WTC11 (cell line): ENCODE measurements around the gene PIWIL4. TPM values are rescaled to one million over a fixed set of nuclear protein-coding genes. Genes with fewer than 3 reads are reported as not detected.
A peak's percentile ranks its signal among the peaks of the same experiment; 100 is the strongest.

Experiments
- ATAC-seq: fragments of 200-7000 bp; cut with Tn5 transposase; 2 replicates; pipeline ENCODE4 v1.10.0; 2021; ENCODE audit warnings: mild to moderate bottlenecking, moderate library complexity
- CTCF ChIA-PET: fragments of 300-600 bp; sonication (Branson Sonifier 250); formaldehyde crosslinking; loops from one replicate; lab custom pipeline; 2021; ENCODE audit warnings: antibody characterized with exemption; lab: Charles Lee
- POLR2A ChIA-PET: fragments of 350-600 bp; sonication (Branson Sonifier 250); formaldehyde crosslinking; loops from one replicate; lab custom pipeline; 2021; ENCODE audit warnings: antibody characterized with exemption; lab: Charles Lee
- DNase-seq: peaks from one replicate; pipeline ENCODE4 v3.0.0; 2021; ENCODE audit warnings: low spot score
- H3K27ac Mint-ChIP-seq: 2 replicates; pipeline ENCODE4 v1.8.0; 2021; ENCODE audit warnings: mixed read lengths
- H3K27me3 Mint-ChIP-seq: 2 replicates; pipeline ENCODE4 v1.8.0; 2021; ENCODE audit warnings: low read depth, mild to moderate bottlenecking, moderate library complexity, mixed read lengths
- H3K36me3 Mint-ChIP-seq: 2 replicates; pipeline ENCODE4 v1.8.0; 2021; ENCODE audit warnings: mixed read lengths
- H3K4me1 Mint-ChIP-seq: 2 replicates; pipeline ENCODE4 v1.8.0; 2022; ENCODE audit warnings: mixed read lengths
- H3K4me3 Mint-ChIP-seq: 2 replicates; pipeline ENCODE4 v1.8.0; 2021; ENCODE audit warnings: mild to moderate bottlenecking, moderate library complexity, mixed read lengths
- H3K9me3 Mint-ChIP-seq: 2 replicates; pipeline ENCODE4 v1.8.0; 2021; ENCODE audit warnings: mixed read lengths
- ATF1 ChIP-seq: sonication (generic); formaldehyde crosslinking; IDR thresholded peaks from 2 replicates; pipeline ENCODE4 v1.8.1; 2023; ENCODE audit warnings: mild to moderate bottlenecking, moderate library complexity, missing genetic modification reagents
- ESRRA ChIP-seq: sonication (generic); formaldehyde crosslinking; IDR thresholded peaks from 2 replicates; pipeline ENCODE4 v1.8.1; 2022; ENCODE audit warnings: mild to moderate bottlenecking, missing genetic modification reagents, borderline replicate concordance
- ETV6 ChIP-seq: sonication (generic); formaldehyde crosslinking; IDR thresholded peaks from 2 replicates; pipeline ENCODE4 v1.8.1; 2022; ENCODE audit warnings: mild to moderate bottlenecking, missing genetic modification reagents
- FOXP1 ChIP-seq: sonication (generic); formaldehyde crosslinking; IDR thresholded peaks from 2 replicates; pipeline ENCODE4 v1.8.0; 2022; ENCODE audit warnings: missing genetic modification reagents, mild to moderate bottlenecking, moderate library complexity, borderline replicate concordance
- HMGA2 ChIP-seq: fragments of 250-450 bp; sonication (Bioruptor Pico); IDR thresholded peaks from 2 replicates; pipeline ENCODE4 v1.4.0; 2021; ENCODE audit warnings: mild to moderate bottlenecking, moderate library complexity
- IRF2 ChIP-seq: sonication (generic); formaldehyde crosslinking; IDR thresholded peaks from 2 replicates; pipeline ENCODE4 v1.8.0; 2022; ENCODE audit warnings: low read depth, missing genetic modification reagents, borderline replicate concordance
- JAZF1 ChIP-seq: fragments of 250-450 bp; sonication (Bioruptor Pico); IDR thresholded peaks from 2 replicates; pipeline ENCODE4 v1.9.0; 2021; ENCODE audit warnings: moderate library complexity, mild to moderate bottlenecking, inconsistent platforms
- KAT7 ChIP-seq: sonication (generic); formaldehyde crosslinking; IDR thresholded peaks from 2 replicates; pipeline ENCODE4 v1.8.1; 2023; ENCODE audit warnings: missing genetic modification reagents, mild to moderate bottlenecking, borderline replicate concordance
- NFE2L1 ChIP-seq: sonication (generic); formaldehyde crosslinking; IDR thresholded peaks from 2 replicates; pipeline ENCODE4 v1.8.1; 2023; ENCODE audit warnings: missing genetic modification reagents
- OVOL2 ChIP-seq: fragments of 250-450 bp; sonication (Bioruptor Pico); IDR thresholded peaks from 2 replicates; pipeline ENCODE4 v1.9.0; 2021; ENCODE audit warnings: mild to moderate bottlenecking, borderline replicate concordance
- SOX15 ChIP-seq: fragments of 250-450 bp; sonication (Bioruptor Pico); IDR thresholded peaks from 2 replicates; pipeline ENCODE4 v1.9.0; 2021; ENCODE audit warnings: mild to moderate bottlenecking
- ZNF121 ChIP-seq: sonication (generic); formaldehyde crosslinking; IDR thresholded peaks from 2 replicates; pipeline ENCODE4 v1.8.0; 2023; ENCODE audit warnings: missing genetic modification reagents
- ZNF263 ChIP-seq: sonication (generic); formaldehyde crosslinking; IDR thresholded peaks from 2 replicates; pipeline ENCODE4 v1.8.1; 2022; ENCODE audit warnings: low read depth, mild to moderate bottlenecking, moderate library complexity, missing genetic modification reagents
- ZNF416 ChIP-seq: fragments of 250-450 bp; sonication (Bioruptor Pico); IDR thresholded peaks from 2 replicates; pipeline ENCODE4 v1.9.0; 2021; ENCODE audit warnings: mild to moderate bottlenecking, inconsistent platforms
- total RNA-seq: library from RNA; stranded (reverse); gene quantifications from 3 replicates; pipeline ENCODE4 v1.2.3, GENCODE V29; 2021
- TF ChIP-seq, protein P1 (sequence below): sonication (generic); formaldehyde crosslinking; conservative IDR thresholded peaks from 2 replicates; pipeline ENCODE4 v1.8.1; 2023; ENCODE audit warnings: mild to moderate bottlenecking, low read depth, missing genetic modification reagents, moderate library complexity
- TF ChIP-seq, protein P2 (sequence below): sonication (generic); formaldehyde crosslinking; IDR thresholded peaks from 2 replicates; pipeline ENCODE4 v1.8.1; 2023; ENCODE audit warnings: mild to moderate bottlenecking, missing genetic modification reagents, moderate library complexity
- TF ChIP-seq, protein P3 (sequence below): fragments of 250-450 bp; sonication (Bioruptor Pico); IDR thresholded peaks from 2 replicates; pipeline ENCODE4 v2.1.2; 2022; ENCODE audit warnings: mild to moderate bottlenecking, moderate library complexity
- TF ChIP-seq, protein P4 (sequence below): sonication (generic); formaldehyde crosslinking; IDR thresholded peaks from 2 replicates; pipeline ENCODE4 v1.8.1; 2022; ENCODE audit warnings: missing genetic modification reagents, borderline replicate concordance
- TF ChIP-seq, protein P5 (sequence below): fragments of 250-450 bp; sonication (Bioruptor Pico); IDR thresholded peaks from 2 replicates; pipeline ENCODE4 v1.8.0; 2021; ENCODE audit warnings: mild to moderate bottlenecking
- TF ChIP-seq, protein P6 (sequence below): fragments of 250-450 bp; sonication (Bioruptor Pico); IDR thresholded peaks from 2 replicates; pipeline ENCODE4 v1.9.0; 2021; ENCODE audit warnings: moderate library complexity, mild to moderate bottlenecking, inconsistent platforms, borderline replicate concordance
- TF ChIP-seq, protein P7 (sequence below): sonication (generic); formaldehyde crosslinking; IDR thresholded peaks from 2 replicates; pipeline ENCODE4 v1.8.1; 2022; ENCODE audit warnings: low read depth, missing genetic modification reagents, borderline replicate concordance
- TF ChIP-seq, protein P8 (sequence below): sonication (generic); formaldehyde crosslinking; IDR thresholded peaks from 2 replicates; pipeline ENCODE4 v1.8.1; 2022; ENCODE audit warnings: low read depth, mild to moderate bottlenecking, moderate library complexity, missing genetic modification reagents, borderline replicate concordance

The PIWIL4 gene
- total RNA-seq, 1 experiment from 2014 or later, result 0.33 TPM

DNA sequence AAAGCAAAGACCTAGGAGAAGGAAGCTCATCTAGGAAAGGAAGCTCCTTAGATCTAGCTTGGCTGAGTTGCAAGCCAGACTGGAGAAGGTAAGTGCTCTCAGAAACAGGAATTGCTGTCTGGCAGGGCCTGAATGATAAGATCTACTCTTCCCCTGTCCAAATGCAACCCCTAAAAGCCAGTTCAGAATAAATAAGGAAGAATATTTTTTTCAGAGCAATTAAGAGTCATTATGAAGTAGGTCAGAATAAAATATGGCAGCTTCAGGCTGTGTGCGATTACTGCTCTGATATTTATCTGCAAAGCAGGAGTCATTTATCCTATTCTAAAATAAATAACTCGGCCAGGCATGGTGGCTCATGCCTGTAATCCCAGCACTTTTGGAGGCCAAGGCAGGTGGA, 82.1 kb downstream of the PIWIL4 start:
- ChIA-PET CTCF (interaction anchor here (1.0 to 1.9 kb wide), 2 partner anchors 26 to 85 kb away, joined by 3 to 9 read pairs; no protein-coding TSS in a partner anchor), POLR2A (interaction anchor here (1.2 to 2.0 kb wide), 2 partner anchors 7 to 10 kb away, joined by 4 to 12 read pairs; no protein-coding TSS in a partner anchor)
- Mint-ChIP-seq H3K4me3 (peak overlapping the region; percentile 82), H3K9me3 (no peaks in the 10 kb centered on the region), H3K27me3 (no peaks in the 10 kb centered on the region), H3K36me3 (peaks cover 81% of the 10 kb centered on the region), H3K4me1 (peaks cover 90% of the 10 kb centered on the region), H3K27ac (peak overlapping the region; percentile 91)
- no peak for DNase-seq
- no peak for ATAC-seq
- TF ChIP-seq OVOL2 (CRISPR knock-in tag) (no peak), ZNF416 (CRISPR knock-in tag) (no peak), NFE2L1 (no peak), ZNF121 (no peak), KAT7 (CRISPR knock-in tag) (no peak)
- TF ChIP-seq, protein P1, sequence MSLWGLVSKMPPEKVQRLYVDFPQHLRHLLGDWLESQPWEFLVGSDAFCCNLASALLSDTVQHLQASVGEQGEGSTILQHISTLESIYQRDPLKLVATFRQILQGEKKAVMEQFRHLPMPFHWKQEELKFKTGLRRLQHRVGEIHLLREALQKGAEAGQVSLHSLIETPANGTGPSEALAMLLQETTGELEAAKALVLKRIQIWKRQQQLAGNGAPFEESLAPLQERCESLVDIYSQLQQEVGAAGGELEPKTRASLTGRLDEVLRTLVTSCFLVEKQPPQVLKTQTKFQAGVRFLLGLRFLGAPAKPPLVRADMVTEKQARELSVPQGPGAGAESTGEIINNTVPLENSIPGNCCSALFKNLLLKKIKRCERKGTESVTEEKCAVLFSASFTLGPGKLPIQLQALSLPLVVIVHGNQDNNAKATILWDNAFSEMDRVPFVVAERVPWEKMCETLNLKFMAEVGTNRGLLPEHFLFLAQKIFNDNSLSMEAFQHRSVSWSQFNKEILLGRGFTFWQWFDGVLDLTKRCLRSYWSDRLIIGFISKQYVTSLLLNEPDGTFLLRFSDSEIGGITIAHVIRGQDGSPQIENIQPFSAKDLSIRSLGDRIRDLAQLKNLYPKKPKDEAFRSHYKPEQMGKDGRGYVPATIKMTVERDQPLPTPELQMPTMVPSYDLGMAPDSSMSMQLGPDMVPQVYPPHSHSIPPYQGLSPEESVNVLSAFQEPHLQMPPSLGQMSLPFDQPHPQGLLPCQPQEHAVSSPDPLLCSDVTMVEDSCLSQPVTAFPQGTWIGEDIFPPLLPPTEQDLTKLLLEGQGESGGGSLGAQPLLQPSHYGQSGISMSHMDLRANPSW (CRISPR knock-in tag), result no peak

DNA sequence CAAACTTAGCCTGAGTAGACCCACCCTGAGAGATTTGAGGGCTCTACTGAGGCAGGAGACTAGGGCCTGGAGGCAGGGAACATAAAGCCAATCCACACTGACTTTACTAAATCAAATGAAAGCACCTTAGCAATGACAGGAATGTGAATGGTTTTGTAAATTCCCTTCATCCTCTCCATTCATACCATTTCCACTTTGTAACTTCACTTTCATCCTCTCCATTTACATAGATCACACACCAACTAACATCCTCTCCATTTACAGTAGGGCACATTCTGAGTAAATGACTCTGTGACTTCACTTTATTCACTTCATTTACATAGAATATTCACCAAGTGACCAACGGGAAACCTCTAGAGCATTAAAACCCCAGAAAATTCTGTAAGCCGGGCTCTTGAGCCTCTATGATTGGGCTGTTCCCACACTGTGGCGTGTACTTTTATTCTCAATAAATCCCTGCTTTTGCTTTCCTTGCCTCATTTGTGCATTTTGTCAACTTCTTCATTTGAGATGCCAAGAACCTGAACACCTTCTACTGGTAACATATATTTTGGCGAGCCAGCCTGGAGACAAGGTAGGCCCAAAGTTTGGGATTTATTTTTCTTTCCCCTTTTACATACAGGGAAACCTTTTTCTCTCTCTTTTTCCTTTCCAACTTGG, 82.9 kb downstream of the PIWIL4 start:
- Mint-ChIP-seq H3K4me3 (peak overlapping the region; percentile 84), H3K27ac (peak overlapping the region; percentile 98), H3K4me1 (peaks cover 92% of the 10 kb centered on the region), H3K36me3 (peaks cover 78% of the 10 kb centered on the region), H3K27me3 (no peaks in the 10 kb centered on the region), H3K9me3 (no peaks in the 10 kb centered on the region)
- CTCF ChIA-PET, result interaction anchor here (1.9 kb wide), 1 partner anchor 27 kb away, joined by 9 read pairs; no protein-coding TSS in a partner anchor
- ATAC-seq (peak; percentile 65), DNase-seq (no peak)
- POLR2A ChIA-PET, result no interaction called here
- TF ChIP-seq JAZF1 (CRISPR knock-in tag), result no peak
- TF ChIP-seq, protein P2, sequence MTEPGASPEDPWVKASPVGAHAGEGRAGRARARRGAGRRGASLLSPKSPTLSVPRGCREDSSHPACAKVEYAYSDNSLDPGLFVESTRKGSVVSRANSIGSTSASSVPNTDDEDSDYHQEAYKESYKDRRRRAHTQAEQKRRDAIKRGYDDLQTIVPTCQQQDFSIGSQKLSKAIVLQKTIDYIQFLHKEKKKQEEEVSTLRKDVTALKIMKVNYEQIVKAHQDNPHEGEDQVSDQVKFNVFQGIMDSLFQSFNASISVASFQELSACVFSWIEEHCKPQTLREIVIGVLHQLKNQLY, result no peak
- no peak for TF ChIP-seq OVOL2 (CRISPR knock-in tag)
- TF ChIP-seq ZNF121, result no peak
- no peak for TF ChIP-seq SOX15 (CRISPR knock-in tag)
- TF ChIP-seq NFE2L1, result peak; percentile 94
- TF ChIP-seq, protein P3, sequence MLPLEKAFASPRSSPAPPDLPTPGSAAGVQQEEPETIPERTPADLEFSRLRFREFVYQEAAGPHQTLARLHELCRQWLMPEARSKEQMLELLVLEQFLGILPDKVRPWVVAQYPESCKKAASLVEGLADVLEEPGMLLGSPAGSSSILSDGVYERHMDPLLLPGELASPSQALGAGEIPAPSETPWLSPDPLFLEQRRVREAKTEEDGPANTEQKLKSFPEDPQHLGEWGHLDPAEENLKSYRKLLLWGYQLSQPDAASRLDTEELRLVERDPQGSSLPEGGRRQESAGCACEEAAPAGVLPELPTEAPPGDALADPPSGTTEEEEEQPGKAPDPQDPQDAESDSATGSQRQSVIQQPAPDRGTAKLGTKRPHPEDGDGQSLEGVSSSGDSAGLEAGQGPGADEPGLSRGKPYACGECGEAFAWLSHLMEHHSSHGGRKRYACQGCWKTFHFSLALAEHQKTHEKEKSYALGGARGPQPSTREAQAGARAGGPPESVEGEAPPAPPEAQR (CRISPR knock-in tag), result no peak
- no peak for TF ChIP-seq KAT7 (CRISPR knock-in tag)
- TF ChIP-seq, protein P4, sequence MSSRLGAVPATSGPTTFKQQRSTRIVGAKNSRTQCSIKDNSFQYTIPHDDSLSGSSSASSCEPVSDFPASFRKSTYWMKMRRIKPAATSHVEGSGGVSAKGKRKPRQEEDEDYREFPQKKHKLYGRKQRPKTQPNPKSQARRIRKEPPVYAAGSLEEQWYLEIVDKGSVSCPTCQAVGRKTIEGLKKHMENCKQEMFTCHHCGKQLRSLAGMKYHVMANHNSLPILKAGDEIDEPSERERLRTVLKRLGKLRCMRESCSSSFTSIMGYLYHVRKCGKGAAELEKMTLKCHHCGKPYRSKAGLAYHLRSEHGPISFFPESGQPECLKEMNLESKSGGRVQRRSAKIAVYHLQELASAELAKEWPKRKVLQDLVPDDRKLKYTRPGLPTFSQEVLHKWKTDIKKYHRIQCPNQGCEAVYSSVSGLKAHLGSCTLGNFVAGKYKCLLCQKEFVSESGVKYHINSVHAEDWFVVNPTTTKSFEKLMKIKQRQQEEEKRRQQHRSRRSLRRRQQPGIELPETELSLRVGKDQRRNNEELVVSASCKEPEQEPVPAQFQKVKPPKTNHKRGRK, result no peak
- TF ChIP-seq, protein P5, sequence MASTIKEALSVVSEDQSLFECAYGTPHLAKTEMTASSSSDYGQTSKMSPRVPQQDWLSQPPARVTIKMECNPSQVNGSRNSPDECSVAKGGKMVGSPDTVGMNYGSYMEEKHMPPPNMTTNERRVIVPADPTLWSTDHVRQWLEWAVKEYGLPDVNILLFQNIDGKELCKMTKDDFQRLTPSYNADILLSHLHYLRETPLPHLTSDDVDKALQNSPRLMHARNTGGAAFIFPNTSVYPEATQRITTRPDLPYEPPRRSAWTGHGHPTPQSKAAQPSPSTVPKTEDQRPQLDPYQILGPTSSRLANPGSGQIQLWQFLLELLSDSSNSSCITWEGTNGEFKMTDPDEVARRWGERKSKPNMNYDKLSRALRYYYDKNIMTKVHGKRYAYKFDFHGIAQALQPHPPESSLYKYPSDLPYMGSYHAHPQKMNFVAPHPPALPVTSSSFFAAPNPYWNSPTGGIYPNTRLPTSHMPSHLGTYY (CRISPR knock-in tag), result no peak
- TF ChIP-seq ESRRA, result no peak
- TF ChIP-seq, protein P6, sequence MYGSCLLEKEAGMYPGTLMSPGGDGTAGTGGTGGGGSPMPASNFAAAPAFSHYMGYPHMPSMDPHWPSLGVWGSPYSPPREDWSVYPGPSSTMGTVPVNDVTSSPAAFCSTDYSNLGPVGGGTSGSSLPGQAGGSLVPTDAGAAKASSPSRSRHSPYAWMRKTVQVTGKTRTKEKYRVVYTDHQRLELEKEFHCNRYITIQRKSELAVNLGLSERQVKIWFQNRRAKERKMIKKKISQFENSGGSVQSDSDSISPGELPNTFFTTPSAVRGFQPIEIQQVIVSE, result no peak
- TF ChIP-seq FOXP1 (CRISPR knock-in tag), result no peak
- TF ChIP-seq HMGA2 (CRISPR knock-in tag), result no peak
- no peak for TF ChIP-seq IRF2
- TF ChIP-seq ATF1 (CRISPR knock-in tag), result no peak
- TF ChIP-seq ZNF263 (CRISPR knock-in tag), result no peak
- TF ChIP-seq, protein P7, sequence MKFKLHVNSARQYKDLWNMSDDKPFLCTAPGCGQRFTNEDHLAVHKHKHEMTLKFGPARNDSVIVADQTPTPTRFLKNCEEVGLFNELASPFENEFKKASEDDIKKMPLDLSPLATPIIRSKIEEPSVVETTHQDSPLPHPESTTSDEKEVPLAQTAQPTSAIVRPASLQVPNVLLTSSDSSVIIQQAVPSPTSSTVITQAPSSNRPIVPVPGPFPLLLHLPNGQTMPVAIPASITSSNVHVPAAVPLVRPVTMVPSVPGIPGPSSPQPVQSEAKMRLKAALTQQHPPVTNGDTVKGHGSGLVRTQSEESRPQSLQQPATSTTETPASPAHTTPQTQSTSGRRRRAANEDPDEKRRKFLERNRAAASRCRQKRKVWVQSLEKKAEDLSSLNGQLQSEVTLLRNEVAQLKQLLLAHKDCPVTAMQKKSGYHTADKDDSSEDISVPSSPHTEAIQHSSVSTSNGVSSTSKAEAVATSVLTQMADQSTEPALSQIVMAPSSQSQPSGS (CRISPR knock-in tag), result no peak
- TF ChIP-seq, protein P8, sequence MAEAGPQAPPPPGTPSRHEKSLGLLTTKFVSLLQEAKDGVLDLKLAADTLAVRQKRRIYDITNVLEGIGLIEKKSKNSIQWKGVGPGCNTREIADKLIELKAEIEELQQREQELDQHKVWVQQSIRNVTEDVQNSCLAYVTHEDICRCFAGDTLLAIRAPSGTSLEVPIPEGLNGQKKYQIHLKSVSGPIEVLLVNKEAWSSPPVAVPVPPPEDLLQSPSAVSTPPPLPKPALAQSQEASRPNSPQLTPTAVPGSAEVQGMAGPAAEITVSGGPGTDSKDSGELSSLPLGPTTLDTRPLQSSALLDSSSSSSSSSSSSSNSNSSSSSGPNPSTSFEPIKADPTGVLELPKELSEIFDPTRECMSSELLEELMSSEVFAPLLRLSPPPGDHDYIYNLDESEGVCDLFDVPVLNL (CRISPR knock-in tag), result no peak
- no peak for TF ChIP-seq ETV6 (CRISPR knock-in tag)
